Stimulated activated CD8-positive, alpha-beta memory T cell treated with anti-CD3 and anti-CD28 coated beads, Interleukin-7, amount 100 ng/mL, for 48 hours (primary cell): Measurements from ENCODE around the gene TARS3.

Source experiments
- DNase-seq, 2 donors: peaks; one replicate each; pipeline ENCODE4 v3.0.0-alpha.2; 2020; ENCODE audit warnings: low read depth in 1 of 2; ENCODE audit errors: extremely low read depth in 1 of 2

The TARS3 gene

DNA sequence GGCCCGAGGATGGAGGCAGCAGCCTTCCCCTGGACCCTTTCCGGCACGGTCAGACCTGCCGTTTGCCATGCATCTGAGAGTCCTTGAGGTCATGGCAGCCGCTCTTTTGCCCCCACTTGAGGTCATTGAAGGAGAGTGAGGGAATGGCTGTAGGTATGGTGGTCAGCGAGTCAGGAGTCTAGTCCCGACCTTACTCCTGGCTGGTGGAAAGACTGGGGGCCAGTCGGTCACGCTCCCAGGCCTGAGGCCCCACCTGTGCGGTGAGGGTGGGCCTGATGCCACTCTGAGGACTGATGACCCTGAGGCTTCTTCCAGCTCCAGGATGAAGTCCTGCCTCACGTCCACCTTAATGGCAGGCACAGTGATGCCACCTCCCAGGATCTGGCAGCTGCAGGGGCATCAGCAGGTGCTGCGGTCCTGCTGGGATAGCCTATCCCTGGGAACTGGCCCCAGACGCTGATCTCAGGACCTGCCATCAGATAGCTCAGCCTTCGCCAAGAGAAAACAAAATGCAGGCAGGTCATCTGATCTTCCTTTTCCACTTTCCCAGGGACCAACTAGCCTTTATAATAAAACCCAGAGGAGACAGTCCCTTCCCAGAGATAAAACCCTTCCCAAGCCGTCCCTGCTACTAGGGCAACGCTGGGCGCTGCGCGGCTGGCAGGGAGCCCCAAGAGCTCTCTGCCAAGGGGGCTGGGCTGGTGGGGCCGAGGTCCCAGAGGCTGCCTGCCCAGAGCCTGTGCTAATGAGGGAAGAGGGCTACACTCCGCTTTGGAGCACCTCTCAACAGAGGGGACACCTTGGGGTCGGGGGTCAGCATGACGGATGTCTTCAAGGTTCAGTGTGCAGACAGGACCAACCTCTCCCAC is 114.3 kb downstream of the TARS3 start:
- DNase-seq, result no peak

DNA sequence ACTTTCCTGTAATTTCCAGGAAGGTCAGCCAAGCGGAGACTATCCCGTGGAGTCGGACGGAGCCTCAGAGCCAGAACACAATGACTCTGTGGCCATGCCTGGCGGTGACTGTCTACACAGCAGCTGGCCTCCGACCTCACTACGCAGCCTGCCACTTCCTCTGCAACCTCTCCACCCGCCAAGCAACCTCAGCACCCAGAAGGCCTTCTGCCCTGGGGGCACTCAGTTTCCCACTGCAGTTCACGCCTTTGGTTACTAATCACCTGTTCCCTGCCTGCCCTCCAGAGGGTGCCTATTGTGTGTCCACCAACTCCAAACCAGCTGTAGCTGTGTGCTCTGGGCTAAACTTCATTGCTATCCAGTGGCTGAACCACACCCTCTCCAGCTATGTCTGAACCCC is 116.1 kb downstream of the TARS3 start:
- DNase-seq, result no peak

DNA sequence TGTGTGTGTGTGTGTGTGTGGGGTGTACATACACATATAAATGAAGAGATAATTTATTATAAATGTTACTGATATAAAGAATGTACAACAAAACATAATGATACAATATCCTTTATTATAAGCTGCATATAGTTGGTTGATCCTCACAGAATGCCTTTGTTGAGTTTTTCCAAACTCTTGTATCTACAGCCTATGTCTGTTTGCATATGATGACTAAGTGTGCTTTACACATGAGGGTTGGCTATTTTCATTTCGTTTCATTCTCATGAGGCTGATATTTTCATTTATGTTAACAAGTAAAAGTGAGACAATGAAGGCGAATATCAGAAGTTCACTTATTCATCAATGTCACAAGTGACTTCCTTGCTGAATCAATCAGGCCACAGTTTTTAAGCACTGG is 117.2 kb downstream of the TARS3 start:
- no peak for DNase-seq

DNA sequence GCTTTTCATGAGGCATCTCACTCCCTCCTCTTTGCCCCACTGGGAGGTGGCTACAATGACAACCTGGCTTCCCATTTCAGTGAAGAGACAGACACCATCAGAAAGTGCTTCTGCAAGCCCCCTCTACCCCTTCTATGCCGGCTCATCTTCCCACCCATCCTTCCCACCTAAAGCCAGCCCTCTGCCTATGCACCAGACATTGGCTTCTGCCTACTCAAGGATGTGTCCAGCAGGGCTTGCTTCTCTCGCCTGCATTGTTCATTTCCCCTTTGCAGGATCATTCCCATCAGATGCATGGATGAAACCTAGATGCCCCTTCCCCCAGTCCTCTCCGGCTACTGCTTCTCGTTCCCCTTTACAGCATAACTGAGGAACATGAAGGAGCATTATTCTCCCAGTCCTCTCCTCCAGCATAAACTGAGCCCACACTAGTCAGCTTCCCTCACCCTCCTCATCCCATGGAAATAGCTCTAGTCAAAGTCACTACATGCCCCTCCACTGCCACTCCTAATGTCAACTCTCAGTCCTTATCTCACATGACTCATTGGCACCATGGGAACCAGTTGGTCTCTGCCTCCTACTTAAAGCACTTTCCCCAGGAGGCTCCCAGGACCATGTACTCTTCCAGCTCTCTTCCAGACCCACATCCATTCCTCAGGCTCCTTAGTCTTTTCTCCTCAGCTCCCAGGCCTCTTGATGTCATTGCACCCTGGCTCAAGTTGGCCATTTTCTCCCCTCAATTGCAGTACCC is 120.0 kb downstream of the TARS3 start:
- no peak for DNase-seq
